HG03571 (cell line): ENCODE results near the gene ERGIC3.

Experiments
- ATAC-seq: cut with Tn5 transposase; IDR thresholded peaks from one replicate; pipeline ENCODE4 v1.9.1; 2021; ENCODE audit not compliant: unreplicated experiment

ERGIC3 gene

DNA sequence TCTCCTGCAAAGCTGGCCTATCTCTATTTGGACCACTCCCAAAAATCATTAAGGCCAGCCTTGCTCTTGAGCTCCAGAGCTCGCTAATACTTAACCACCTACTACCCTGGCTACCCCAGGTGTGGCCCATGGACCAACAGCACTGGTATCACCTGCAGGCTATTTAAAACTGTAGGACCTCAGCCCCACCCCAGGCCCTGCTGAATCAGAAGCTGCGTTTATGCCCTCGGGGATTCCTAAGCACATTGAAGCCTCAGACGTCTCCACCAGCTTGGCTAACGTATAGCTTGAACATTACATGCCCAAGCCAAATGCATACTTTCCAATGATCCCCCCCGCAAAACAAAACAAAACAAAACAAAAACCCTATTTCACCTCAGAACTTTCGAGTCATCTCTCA lies 54.0 kb downstream of the ERGIC3 start:
- ATAC-seq = no peak

DNA sequence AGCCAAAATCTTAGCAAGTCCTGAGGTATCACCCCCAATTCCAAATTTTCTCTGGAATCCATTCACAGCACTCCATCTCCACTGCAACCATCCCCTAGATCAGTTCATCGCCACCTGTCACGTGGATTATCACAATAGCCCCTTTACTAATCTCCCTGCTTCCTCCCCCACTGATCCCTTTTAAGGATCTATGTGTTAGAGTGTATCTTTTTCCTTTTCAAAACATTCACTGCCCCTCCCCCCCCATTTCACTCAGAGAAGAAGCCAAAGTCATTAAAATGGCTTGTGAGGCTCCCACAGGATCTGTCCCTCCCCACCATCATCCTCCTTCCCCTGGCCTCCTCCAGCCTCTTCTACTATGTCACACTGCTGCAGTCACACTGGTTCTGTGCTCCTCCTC lies 55.3 kb downstream of the ERGIC3 start:
- no peak for ATAC-seq

DNA sequence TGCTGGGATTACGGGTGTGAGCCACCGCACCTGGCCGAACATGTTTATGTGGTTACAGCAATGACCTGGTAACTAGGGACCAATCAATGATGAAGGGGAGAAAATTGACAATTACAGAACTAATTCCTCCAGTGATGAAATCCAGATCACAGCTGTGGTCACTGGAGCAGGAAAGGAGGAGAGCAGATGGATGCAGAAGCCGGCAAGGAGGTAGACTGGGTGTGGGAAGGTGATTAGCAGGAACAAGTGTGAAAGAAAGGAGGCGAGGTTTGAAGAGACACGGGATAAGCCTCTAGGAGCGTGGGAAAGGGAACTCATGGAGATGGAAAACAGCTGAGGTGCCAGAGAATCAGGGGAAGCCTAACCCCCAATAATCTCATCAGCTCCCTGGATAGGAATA lies 56.6 kb downstream of the ERGIC3 start:
- no peak for ATAC-seq

DNA sequence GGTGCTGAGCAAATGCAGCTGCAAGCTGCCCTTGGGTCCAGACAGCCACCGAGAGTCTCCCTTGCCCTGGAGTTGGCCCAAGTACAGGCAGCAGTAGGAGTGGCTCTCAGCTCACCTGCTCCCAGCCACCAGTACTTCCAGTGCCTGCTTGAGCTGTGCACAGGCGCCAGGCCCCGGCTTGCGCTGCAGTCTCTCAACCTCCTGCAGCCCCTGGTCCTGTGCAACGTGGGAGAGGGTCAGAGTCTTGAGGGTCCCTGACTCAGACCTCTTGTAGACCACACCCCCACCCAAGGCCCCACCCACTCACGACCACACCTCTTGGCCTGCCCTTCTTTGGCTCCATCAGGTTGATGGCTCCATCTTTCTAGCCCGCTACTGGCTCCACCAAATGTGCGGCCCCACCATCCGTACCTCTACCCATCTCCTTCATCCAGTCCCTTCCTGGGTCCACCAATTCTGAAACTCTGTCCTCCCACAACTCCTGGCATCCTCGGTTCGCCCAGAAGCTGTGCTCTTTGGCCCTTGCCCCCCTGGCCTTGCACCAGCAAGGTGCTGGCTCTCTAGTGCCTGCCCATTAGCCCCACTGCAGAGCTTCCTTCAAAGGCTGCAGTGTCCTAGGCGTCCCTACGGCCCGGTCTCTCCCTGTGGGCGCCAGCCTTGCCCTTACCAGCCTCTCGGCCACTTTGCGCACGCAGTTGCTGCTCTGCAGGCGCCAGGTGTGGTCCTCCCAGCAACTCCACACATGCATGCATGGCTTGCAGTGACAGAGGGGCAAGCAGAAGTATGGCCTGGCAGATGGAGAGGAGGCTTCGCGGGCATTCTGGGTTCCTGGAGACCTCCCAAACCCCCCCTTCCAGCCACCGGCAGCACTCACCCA lies 57.3 kb downstream of the ERGIC3 start:
- ATAC-seq = no peak

DNA sequence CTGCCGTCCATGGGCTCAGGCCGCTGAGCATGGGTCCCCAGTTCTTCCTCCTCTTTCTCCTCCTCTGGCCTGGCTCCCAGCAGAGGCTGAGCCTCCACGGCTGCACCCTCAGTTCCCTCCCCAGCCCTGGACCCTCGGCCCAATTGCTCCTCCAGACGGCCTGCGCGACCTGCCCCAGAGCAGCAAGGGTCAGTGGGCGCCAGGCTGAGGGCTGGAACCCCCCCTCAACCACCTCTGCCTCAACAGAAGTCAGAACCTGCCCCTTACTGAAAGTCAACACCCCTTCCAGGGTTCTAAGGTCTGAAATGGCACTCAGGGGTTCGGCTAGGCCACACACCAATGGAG lies 57.9 kb downstream of the ERGIC3 start:
- ATAC-seq = no peak

DNA sequence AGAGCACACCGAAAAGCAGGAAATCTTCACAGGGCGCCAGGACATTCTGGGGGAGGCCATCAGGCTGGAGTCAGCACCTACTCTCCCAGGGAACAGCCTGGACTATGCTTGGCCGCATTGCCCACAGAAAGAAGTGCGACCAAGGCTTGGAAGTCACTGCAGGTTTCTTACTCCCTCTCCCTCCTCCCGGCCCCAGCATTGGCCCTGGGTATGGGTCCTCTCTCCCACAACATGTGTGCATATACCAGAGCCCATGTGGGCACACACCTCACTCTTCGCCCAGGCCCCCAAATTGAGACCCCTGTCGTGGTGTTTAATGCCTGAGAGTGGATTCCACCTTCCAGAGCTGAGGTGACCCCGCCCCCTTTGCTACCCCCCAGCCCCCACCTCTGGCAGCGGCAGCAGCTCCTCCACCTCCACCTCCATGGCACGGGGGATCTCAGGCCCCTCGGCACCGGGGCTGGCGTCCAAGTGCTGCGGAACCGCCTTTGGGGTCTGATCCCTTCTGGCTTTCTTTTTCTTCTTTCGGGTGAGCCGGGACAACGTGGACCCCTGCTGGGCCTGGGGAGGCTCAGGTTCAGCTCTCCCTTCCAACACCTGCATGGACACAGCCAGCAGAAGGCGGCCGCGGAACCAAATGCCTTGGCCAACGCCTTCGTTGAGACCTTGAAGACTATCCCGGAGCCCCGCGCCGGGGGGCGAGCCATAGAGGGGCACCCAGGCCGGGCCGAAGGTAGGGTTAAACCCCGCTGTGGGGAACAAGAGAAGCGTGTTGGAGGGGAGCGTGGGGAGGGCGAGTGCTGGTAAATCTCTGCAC lies 58.5 kb downstream of the ERGIC3 start:
- ATAC-seq = no peak

DNA sequence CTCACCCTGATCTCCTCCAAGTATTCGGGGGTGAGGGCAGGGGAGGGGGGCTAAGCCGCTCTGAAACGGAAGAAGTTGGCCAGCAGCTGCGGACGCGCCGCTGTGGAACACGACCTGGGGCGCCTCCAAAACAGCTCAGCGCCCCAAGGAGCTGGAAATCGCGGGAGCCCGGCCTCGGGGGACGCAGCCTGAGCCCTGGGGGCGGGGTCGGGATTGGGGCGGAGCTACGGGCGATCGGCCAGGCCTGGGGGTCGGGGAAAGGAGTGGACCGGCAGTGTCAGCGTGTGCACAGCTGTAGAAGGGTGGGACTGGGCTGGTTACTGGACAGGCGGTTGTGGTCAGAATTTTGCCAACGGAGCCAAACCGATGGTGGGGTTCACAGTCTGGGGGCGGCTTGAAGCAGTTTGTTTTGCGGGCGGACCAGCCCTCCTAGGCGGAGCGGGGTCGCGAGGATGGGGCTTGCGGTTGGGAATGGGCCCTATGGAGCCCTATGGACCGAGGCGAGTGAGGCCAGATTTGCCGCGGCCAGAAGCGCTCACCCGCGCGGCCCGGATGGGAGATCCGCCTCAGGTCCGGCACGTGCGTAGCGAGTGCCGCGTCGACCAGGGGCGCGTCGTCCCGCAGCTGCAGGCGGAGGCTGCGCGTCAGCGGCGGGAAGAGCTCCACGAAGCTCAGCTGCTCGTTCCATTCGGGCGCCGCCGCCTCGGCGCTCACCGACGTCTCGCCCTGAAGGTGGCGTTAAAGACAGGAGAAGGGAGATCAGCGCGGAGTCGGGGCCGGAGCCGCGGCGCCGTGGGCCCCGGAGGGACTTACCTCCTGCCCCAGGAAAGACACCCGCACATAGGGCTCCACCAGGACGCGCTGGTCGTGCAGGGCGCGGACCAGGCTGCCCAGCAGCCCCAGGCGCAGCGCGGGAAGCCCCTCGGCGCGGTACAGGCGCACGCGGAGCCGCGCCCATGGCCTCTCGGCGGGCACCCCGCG lies 59.4 kb downstream of the ERGIC3 start:
- no peak for ATAC-seq

DNA sequence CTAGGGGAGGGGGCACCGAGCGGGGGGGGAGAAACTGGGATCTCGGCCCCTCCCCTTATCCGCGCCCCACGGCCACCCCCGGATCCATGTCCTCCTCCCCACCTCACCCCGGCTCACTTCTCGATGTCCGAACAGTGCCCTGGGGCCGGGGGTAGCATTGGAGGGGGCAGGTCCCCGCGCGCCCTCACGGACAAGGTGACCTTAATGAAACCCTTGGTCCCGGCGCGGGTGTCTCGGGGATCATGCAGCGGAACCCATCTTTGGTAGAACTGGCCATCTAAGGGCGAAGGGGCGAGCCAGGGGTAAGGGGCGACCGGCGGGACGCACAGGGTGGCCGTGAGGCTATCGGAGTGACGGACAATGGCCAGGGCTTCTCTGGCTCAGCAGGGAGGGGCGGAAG lies 60.1 kb downstream of the ERGIC3 start:
- no peak for ATAC-seq

DNA sequence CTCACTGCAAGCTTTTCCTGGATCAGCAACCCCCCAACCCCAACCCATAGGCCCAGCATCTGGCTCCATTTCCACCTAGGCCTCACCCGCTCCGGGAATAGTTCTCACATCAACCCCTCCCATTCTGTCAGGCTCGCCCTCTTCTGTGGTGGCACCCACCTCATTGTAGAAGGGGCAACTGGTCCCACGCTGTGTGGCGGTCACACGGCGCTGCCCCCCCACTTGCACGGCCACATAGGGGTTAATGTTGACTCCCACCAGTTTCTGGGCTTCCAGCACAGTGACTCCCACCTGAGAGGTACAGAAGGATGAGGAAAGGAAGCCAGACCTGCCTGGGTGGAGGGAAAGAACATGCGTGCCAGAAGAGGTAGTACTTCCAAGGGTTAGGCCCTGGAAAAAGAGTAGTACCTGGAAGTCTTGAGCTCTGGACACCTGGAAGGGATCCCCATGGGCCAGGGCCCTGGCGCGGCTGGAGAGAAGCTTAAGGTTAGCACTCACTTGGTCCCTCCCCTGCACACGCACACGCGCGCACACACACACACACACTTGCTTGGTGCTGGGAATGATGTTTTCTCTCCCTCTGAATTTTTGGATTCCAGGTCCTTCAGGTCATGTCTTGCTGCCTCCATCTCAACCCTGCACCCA lies 61.1 kb downstream of the ERGIC3 start:
- ATAC-seq = no peak

DNA sequence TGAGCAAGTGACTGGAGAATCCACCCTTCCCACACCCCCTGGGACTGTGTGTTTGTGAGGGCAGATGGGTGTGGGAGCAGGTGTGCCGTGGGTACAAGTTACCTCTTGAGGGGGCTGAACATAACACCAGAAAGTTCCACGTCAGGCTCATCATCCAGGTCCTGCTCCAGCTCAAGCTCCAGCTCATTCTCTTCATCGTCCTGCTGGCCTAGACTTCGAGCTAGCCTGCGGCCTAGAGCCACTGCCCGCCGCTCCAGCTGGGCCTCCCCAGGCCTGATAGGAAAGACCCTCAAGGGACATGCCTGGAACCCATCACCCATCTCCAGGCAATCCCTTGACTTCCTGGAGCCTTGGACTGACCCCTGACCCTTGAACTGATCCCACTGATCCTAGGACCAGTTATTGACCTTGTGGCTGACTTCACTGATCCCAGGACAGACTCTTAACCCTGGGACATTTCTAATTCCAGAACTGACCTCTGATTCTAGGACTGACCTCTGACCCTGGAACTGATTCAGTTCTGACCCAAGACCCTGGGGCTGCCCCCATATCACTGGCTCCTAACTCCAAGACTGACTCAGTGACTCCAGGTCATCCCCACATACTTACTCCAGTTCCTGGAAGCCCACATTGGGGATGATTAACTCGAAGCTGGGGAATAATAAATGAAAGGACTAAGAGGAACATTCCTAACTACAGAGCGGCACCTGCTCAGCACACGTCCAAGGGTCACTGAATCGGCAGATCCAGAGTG lies 62.0 kb downstream of the ERGIC3 start:
- ATAC-seq = no peak

DNA sequence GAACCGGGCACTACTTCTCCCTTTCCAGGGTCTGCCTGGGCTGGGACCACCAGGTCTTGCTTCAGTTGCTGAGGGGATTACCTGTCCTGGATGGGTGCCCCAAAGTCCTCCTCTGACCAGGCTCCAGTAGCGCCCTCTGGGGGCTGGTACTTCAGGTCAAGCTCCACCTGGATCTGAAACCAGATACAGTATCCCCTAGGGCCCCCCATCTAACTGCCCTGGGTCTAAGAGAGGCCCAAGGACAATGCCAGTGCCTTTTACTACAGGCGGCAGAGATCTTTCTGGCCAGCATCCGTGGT lies 62.5 kb downstream of the ERGIC3 start:
- ATAC-seq = no peak

DNA sequence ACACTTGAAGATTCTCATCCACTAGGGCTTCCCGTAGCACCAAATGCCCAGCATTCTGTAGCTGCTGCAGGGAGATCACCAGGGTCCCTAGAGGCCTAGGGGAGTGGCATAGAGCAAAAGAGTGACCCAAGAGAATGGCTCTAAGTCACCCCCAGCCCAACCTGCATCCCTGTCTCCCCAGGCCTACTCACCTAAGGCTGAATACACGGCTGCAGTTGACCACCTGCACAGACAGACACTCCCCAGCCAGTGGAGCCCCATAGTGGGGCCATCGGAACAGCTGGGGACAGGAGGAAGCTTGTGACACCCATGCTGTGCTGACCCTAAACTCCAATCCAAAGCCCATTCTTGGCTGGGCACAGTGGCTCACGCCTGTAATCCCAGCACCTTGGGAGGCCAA lies 64.2 kb downstream of the ERGIC3 start:
- no peak for ATAC-seq
